ENCODE results near the gene SOST.
A peak's percentile ranks its signal among the peaks of the same experiment; 100 is the strongest.

The SOST gene

GRCh38 chr17:43767713-43768059 lies 9.1 kb upstream of the SOST start:
- DNase-seq (ENCODE audit: low read depth): no peak
- no peak for TF ChIP-seq CTCF (IDR thresholded peaks at IDR 0.05; ENCODE audit: low read depth, low read length, missing control alignments)
- H3K4me3 ChIP-seq (ENCODE audit: low read depth, low read length): no peak overlapping the region

- H3K4me3 ChIP-seq (ENCODE audit: low read depth, low read length): no peak overlapping the region
- TF ChIP-seq CTCF (IDR thresholded peaks at IDR 0.05; ENCODE audit: low read depth, low read length, missing control alignments): no peak
- DNase-seq (ENCODE audit: low read depth): no peak
These were observed 8.6 kb upstream of the SOST start for GRCh38 chr17:43767053-43767712.

GRCh38 chr17:43766413-43767052 lies 7.9 kb upstream of the SOST start:
- H3K4me3 ChIP-seq (ENCODE audit: low read depth, low read length): no peak overlapping the region
- DNase-seq (ENCODE audit: low read depth): no peak
- peak; percentile 73 for TF ChIP-seq CTCF (IDR thresholded peaks at IDR 0.05; ENCODE audit: low read depth, low read length, missing control alignments)

- TF ChIP-seq CTCF (IDR thresholded peaks at IDR 0.05; ENCODE audit: low read depth, low read length, missing control alignments): peak; percentile 96
- no peak overlapping the region for H3K4me3 ChIP-seq (ENCODE audit: low read depth, low read length)
- peak; percentile 60 for DNase-seq (ENCODE audit: low read depth)
These were observed 1.8 kb upstream of the SOST start for GRCh38 chr17:43760254-43760852.

- H3K4me3 ChIP-seq (ENCODE audit: low read depth, low read length): no peak overlapping the region
- no peak for DNase-seq (ENCODE audit: low read depth)
- no peak for TF ChIP-seq CTCF (IDR thresholded peaks at IDR 0.05; ENCODE audit: low read depth, low read length, missing control alignments)
These were observed 1.2 kb upstream of the SOST start for GRCh38 chr17:43759836-43760235.

- H3K4me3 ChIP-seq (ENCODE audit: low read depth, low read length): no peak overlapping the region
- no peak for DNase-seq (ENCODE audit: low read depth)
- no peak for TF ChIP-seq CTCF (IDR thresholded peaks at IDR 0.05; ENCODE audit: low read depth, low read length, missing control alignments)
These were observed 505 bp downstream of the SOST start for GRCh38 chr17:43758086-43758485.

All from GM12864 (cell line).